Large intestine (tissue), 12 donors: ENCODE results near the gene TAP2. TPM values are rescaled to one million over a fixed set of nuclear protein-coding genes. Genes with fewer than 3 reads are reported as not detected.
"Not testable (repeated sequence)": the region's sequence is repeated elsewhere in the genome, so short reads cannot be mapped to it uniquely, and the experiment has no call there.

ENCODE experiments used
- DNase-seq, 2 donors: peaks; one replicate each; pipeline versions ENCODE4 v3.0.0 to v3.0.0-alpha.2; 2013
- H3K27ac ChIP-seq: one replicate; pipeline ENCODE4 v1.5.1; 2013; ENCODE audit warnings: low read length
- H3K27me3 ChIP-seq: 2 replicates; pipeline ENCODE4 v1.6.1; 2013; ENCODE audit warnings: low read length; ENCODE audit not compliant: control insufficient read depth, insufficient read depth
- H3K36me3 ChIP-seq: 2 replicates; pipeline ENCODE4 v1.6.1; 2013; ENCODE audit warnings: low read length; ENCODE audit not compliant: control insufficient read depth, insufficient read depth
- H3K4me1 ChIP-seq: one replicate; pipeline ENCODE4 v1.6.1; 2013; ENCODE audit warnings: low read length; ENCODE audit not compliant: control insufficient read depth, insufficient read depth
- H3K4me3 ChIP-seq: one replicate; pipeline ENCODE4 v1.5.1; 2013; ENCODE audit warnings: low read length
- H3K9me3 ChIP-seq: one replicate; pipeline ENCODE4 v1.6.1; 2013; ENCODE audit warnings: mild to moderate bottlenecking, low read depth, low read length, moderate library complexity; ENCODE audit not compliant: control insufficient read depth
- WGBS: methylation state at CpG from one replicate; pipeline ENCODE4 v1.1.5; 2013; ENCODE audit warnings: low lambda C conversion rate; ENCODE audit not compliant: insufficient coverage; 5-methylcytosine and 5-hydroxymethylcytosine counted together
- long read RNA-seq, 11 donors: transcript quantifications; one replicate each; lab custom pipeline, GENCODE V29; 2026
- polyA plus RNA-seq: library from polyadenylated mRNA; unstranded; fragments of 120-200 nt; gene quantifications from one replicate; pipeline ENCODE4 v1.2.1, GENCODE V29; 2013

The TAP2 gene
- 13.3 TPM for polyA plus RNA-seq
- long read RNA-seq, donor 1: 0 reads
- long read RNA-seq, donor 2, full-length matches to known transcripts: 3 of 3 reads
- long read RNA-seq, donor 2, partial matches to known transcripts: 0 of 3 reads
- long read RNA-seq, donor 2, other reads (novel, unspliced or antisense): 0 of 3 reads
- long read RNA-seq, donor 3, full-length matches to known transcripts: 3 of 3 reads
- long read RNA-seq, donor 3, partial matches to known transcripts: 0 of 3 reads
- long read RNA-seq, donor 3, other reads (novel, unspliced or antisense): 0 of 3 reads
- long read RNA-seq, donor 4: 0 reads
- long read RNA-seq, donor 5, full-length matches to known transcripts: 3 of 3 reads
- long read RNA-seq, donor 5, partial matches to known transcripts: 0 of 3 reads
- long read RNA-seq, donor 5, other reads (novel, unspliced or antisense): 0 of 3 reads
- long read RNA-seq, donor 6, full-length matches to known transcripts: 4 of 4 reads
- long read RNA-seq, donor 6, partial matches to known transcripts: 0 of 4 reads
- long read RNA-seq, donor 6, other reads (novel, unspliced or antisense): 0 of 4 reads
- long read RNA-seq, donor 7, full-length matches to known transcripts: 2 of 2 reads
- long read RNA-seq, donor 7, partial matches to known transcripts: 0 of 2 reads
- long read RNA-seq, donor 7, other reads (novel, unspliced or antisense): 0 of 2 reads
- long read RNA-seq, donor 8, full-length matches to known transcripts: 4 of 4 reads
- long read RNA-seq, donor 8, partial matches to known transcripts: 0 of 4 reads
- long read RNA-seq, donor 8, other reads (novel, unspliced or antisense): 0 of 4 reads
- long read RNA-seq, donor 9, full-length matches to known transcripts: 5 of 5 reads
- long read RNA-seq, donor 9, partial matches to known transcripts: 0 of 5 reads
- long read RNA-seq, donor 9, other reads (novel, unspliced or antisense): 0 of 5 reads
- long read RNA-seq, donor 10, full-length matches to known transcripts: 2 of 2 reads
- long read RNA-seq, donor 10, partial matches to known transcripts: 0 of 2 reads
- long read RNA-seq, donor 10, other reads (novel, unspliced or antisense): 0 of 2 reads
- long read RNA-seq, donor 11, full-length matches to known transcripts: 2 of 2 reads
- long read RNA-seq, donor 11, partial matches to known transcripts: 0 of 2 reads
- long read RNA-seq, donor 11, other reads (novel, unspliced or antisense): 0 of 2 reads

GRCh38 chr6:32838114-32838958, at the start of gene TAP2:
TSS of gene TAP2 (minus strand) at chr6:32838739. CDS start at chr6:32838233, 506 bp downstream.
- peak within 1 kb of the TSS; percentile 83 for H3K4me3 ChIP-seq
- peaks cover 15% of the 10 kb centered on the region for H3K36me3 ChIP-seq
- WGBS: no CpG with 5 or more reads among the region's 57 CpGs
- H3K9me3 ChIP-seq: no peaks in the 10 kb centered on the region
- DNase-seq: peak; percentile 92 to 95
- no peaks in the 10 kb centered on the region for H3K27me3 ChIP-seq
- peaks cover 9% of the 10 kb centered on the region for H3K4me1 ChIP-seq
- peak within 1 kb of the TSS; percentile 87 for H3K27ac ChIP-seq

DNA sequence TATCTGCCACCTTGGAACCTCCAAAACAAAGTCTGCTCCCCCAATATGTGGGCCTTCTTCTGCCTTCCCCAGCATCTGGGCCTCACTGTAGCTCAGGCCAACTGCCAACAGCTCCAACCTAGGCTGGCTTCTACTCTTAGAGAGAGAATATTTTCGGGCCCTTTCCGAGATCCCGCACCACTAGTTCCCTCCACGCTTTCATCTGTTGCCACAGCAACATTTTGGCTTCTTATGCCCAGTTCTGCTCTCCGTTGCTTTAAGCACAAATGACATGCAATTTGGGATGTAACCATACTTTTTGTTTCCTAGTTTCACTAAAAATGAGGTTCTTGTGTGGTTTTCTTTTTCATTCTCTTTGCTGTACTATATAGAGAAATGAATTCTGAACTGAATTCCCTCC, 49.1 kb upstream of the TAP2 start:
- no peak for DNase-seq
- Histone ChIP-seq H3K4me1 (no peaks in the 10 kb centered on the region), H3K4me3 (no peak overlapping the region), H3K27ac (no peak overlapping the region), H3K27me3 (peaks cover 15% of the 10 kb centered on the region), H3K9me3 (no peaks in the 10 kb centered on the region), H3K36me3 (no peaks in the 10 kb centered on the region)
- WGBS: no CpG with 5 or more reads among the region's 5 CpGs

DNA sequence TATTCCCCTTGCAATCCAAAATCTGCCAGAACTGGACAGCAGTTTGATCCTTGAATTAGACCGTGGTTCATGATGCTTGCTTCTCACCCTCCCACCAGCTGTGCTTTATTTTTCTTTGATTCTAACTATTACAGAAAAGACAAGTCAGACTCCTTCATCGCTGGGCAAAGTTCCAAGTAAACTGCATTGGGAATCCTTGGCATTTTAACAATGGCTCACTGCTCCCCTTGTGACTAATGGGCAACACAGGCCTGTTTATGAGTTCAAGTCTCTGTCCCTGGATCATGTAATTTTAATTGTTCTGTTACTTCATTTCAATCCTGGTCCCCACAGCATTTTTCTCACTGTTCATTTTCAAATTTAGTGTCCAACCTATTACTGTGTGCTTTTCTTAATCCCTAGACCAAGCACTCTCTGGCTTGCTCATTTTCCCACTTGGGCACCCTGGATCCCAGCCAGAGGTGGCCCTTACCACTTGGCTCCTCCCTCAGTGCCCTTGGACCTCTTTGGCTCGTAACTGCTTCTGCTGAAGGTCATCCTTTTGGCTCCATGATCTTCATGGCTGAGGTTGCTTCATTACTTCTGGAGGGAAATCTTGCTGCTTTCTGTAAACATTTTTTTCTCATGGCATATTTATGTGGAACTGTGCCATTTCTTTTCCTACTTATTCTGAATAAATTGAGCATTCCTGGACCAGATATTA, 48.3 kb upstream of the TAP2 start:
- no peak overlapping the region for H3K27ac ChIP-seq
- no peaks in the 10 kb centered on the region for H3K36me3 ChIP-seq
- no peak overlapping the region for H3K4me3 ChIP-seq
- no peaks in the 10 kb centered on the region for H3K4me1 ChIP-seq
- DNase-seq: no peak
- peaks cover 17% of the 10 kb centered on the region for H3K27me3 ChIP-seq
- 50% methylated on average over 1 of the region's 3 CpGs for WGBS
- H3K9me3 ChIP-seq: no peaks in the 10 kb centered on the region

GRCh38 chr6:32885698-32886286, 47.3 kb upstream of the TAP2 start:
- Histone ChIP-seq H3K4me1 (no peaks in the 10 kb centered on the region), H3K9me3 (no peaks in the 10 kb centered on the region), H3K27me3 (peaks cover 27% of the 10 kb centered on the region), H3K27ac (no peak overlapping the region), H3K4me3 (no peak overlapping the region), H3K36me3 (no peaks in the 10 kb centered on the region)
- 57% methylated on average over 1 of the region's 4 CpGs for WGBS
- DNase-seq: peak; percentile 47 to 59

DNA sequence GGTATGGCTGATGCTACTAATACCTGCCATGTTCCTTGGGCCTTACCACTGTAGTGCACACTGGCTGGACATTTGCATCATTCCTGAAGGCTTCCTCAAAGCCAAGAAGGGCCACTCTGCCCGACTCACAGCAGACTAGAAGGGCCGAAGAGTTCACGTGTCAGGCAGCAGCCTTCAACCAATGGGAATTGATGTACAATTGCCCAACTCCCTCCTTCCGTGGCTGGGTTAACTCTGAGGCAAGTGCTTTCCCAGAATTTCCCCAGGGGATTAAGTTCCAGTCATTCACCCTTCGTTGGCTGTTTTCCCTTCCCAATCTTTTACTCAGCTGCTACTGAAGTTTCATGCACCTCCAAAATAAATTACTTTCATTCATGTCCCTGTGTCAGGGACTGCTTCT, 45.2 kb upstream of the TAP2 start:
- Histone ChIP-seq H3K36me3 (no peaks in the 10 kb centered on the region), H3K27ac (no peak overlapping the region), H3K27me3 (peaks cover 41% of the 10 kb centered on the region), H3K9me3 (peaks cover 3% of the 10 kb centered on the region), H3K4me3 (no peak overlapping the region), H3K4me1 (no peaks in the 10 kb centered on the region)
- no peak for DNase-seq
- WGBS: no CpG with 5 or more reads among the region's 5 CpGs

GRCh38 chr6:32882879-32883250, 44.3 kb upstream of the TAP2 start:
- no CpG with 5 or more reads among the region's 1 CpG for WGBS
- Histone ChIP-seq H3K9me3 (peaks cover 3% of the 10 kb centered on the region), H3K4me3 (no peak overlapping the region), H3K4me1 (no peaks in the 10 kb centered on the region), H3K27me3 (peaks cover 41% of the 10 kb centered on the region), H3K27ac (no peak overlapping the region), H3K36me3 (no peaks in the 10 kb centered on the region)
- no peak for DNase-seq

- not testable (repeated sequence) for H3K27ac ChIP-seq, DNase-seq, H3K36me3 ChIP-seq, H3K4me3 ChIP-seq, H3K9me3 ChIP-seq, H3K4me1 ChIP-seq
- peaks cover 43% of the 10 kb centered on the region for H3K27me3 ChIP-seq
- WGBS: no CpG with 5 or more reads among the region's 3 CpGs
Measured at GRCh38 chr6:32880962-32881361, 42.4 kb upstream of the TAP2 start.

GRCh38 chr6:32879691-32880090, 41.2 kb upstream of the TAP2 start:
- no peak overlapping the region for H3K4me3 ChIP-seq
- 20% methylated on average over 1 of the region's 35 CpGs for WGBS
- peaks cover 43% of the 10 kb centered on the region for H3K27me3 ChIP-seq
- no peak for DNase-seq
- H3K27ac ChIP-seq: no peak overlapping the region
- no peaks in the 10 kb centered on the region for H3K36me3 ChIP-seq
- no peaks in the 10 kb centered on the region for H3K4me1 ChIP-seq
- peaks cover 3% of the 10 kb centered on the region for H3K9me3 ChIP-seq

GRCh38 chr6:32876603-32877002, 38.1 kb upstream of the TAP2 start:
- WGBS: 73% methylated on average over 2 of the region's 2 CpGs
- no peak for DNase-seq
- Histone ChIP-seq H3K9me3 (peaks cover 3% of the 10 kb centered on the region), H3K4me1 (no peaks in the 10 kb centered on the region), H3K27ac (no peak overlapping the region), H3K4me3 (no peak overlapping the region), H3K27me3 (peaks cover 26% of the 10 kb centered on the region), H3K36me3 (no peaks in the 10 kb centered on the region)
